Gastrocnemius medialis (tissue), 4 donors: ENCODE data around the gene FAM168A. TPM values are rescaled to one million over a fixed set of nuclear protein-coding genes. Genes with fewer than 3 reads are reported as not detected.
A peak's percentile ranks its signal among the peaks of the same experiment; 100 is the strongest.

ENCODE experiments used
- ATAC-seq, 2 donors: fragments of 150-250 bp; one replicate each; pipeline ENCODE4 v1.9.1; 2016
- DNase-seq, 2 donors: peaks; one replicate each; pipeline ENCODE4 v3.0.0-alpha.2; 2019
- H3K27ac ChIP-seq, 4 donors: fragments of 200-600 bp; sonication (generic); 1 replicate in 1 of 4; 2 replicates in 3 of 4; pipeline ENCODE4 v1.5.1; 2016 to 2018; ENCODE audit warnings: mild to moderate bottlenecking in 2 of 4, moderate library complexity in 1 of 4
- H3K27me3 ChIP-seq, 3 donors: fragments of 200-600 bp; sonication (generic) in 2 of 3; 1 replicate in 1 of 3; 2 replicates in 2 of 3; pipeline versions ENCODE4 v1.5.1 to v1.6.0; 2016 to 2019; ENCODE audit warnings: mild to moderate bottlenecking in 1 of 3, moderate library complexity in 1 of 3
- H3K36me3 ChIP-seq, 2 donors: fragments of 200-600 bp; sonication (generic) in 1 of 2; one replicate each; pipeline ENCODE4 v1.5.1; 2017 to 2018
- H3K4me1 ChIP-seq, 2 donors: fragments of 200-600 bp; sonication (generic) in 1 of 2; one replicate each; pipeline ENCODE4 v1.5.1; 2016 to 2017; ENCODE audit warnings: mild to moderate bottlenecking in 2 of 2
- H3K4me3 ChIP-seq, 4 donors: fragments of 200-600 bp; sonication (generic) in 3 of 4; 1 replicate in 1 of 4; 2 replicates in 3 of 4; pipeline ENCODE4 v1.5.1; 2016 to 2019; ENCODE audit warnings: mild to moderate bottlenecking in 2 of 4
- H3K9me3 ChIP-seq, 3 donors: fragments of 200-600 bp; sonication (generic) in 2 of 3; 1 replicate in 1 of 3; 2 replicates in 2 of 3; pipeline ENCODE4 v1.5.1; 2016 to 2019
- POLR2A ChIP-seq, 2 donors: fragments of 450-650 bp; IDR thresholded peaks; one replicate each; pipeline ENCODE4 v1.6.1; 2017; ENCODE audit warnings: antibody characterized with exemption in 2 of 2, mild to moderate bottlenecking in 2 of 2, moderate library complexity in 2 of 2
- in situ Hi-C, 4 donors: fragments of 200-750 bp; cut with MboI; loops; one replicate each; pipeline versions ENCODE4 v1.15.0 to v1.8.0; 2017; ENCODE audit warnings: low sequenced_read_pairs in 4 of 4
- intact Hi-C: fragments of 100-400 bp; cut with DNase I; formaldehyde crosslinking; loops from one replicate; pipeline ENCODE4 v1.15.1; 2023; ENCODE audit warnings: low total_unique reads
- total RNA-seq, 4 donors: library from RNA; depleted of rRNA; stranded (reverse); fragments of >200 nt; gene quantifications; one replicate each; pipeline versions ENCODE4 v1.1.0 to v1.2.3, GENCODE V29; 2016
- TF ChIP-seq, protein P1 (sequence below), 5 experiments: fragments of 450-650 bp in 3 of 5; fragments of 200-600 bp in 2 of 5; sonication (generic) in 2 of 5; IDR thresholded peaks in 4 of 5; conservative IDR thresholded peaks in 1 of 5; 1 replicate in 4 of 5; 2 replicates in 1 of 5; pipeline ENCODE4 v1.5.1; 2016 to 2019; ENCODE audit warnings: antibody characterized with exemption in 5 of 5, mild to moderate bottlenecking in 3 of 5, moderate library complexity in 3 of 5

Gene FAM168A
- total RNA-seq, 4 donors from 2014 or later = 15.9 to 29.3 (median 21.4) TPM

DNA sequence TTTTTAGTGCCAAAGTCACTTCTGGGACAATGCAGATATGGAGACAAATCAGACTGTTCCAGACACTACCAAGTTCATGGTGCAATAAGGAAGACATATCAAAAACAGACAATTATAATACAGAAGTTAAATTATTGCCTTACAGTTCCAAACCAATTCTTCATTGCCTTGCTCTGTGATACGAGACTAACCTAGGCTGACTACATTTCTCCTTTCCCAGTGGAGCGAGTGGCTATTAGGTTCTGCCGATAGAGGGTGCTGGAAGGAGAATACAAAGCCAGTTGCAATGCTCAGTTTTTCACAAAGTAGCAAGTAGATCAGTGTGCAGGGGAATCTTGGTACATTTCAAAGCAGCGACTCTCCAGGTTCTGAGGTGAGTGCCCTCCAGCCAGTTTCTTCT, 67.8 kb downstream of the FAM168A start:
- no peak for TF ChIP-seq POLR2A (IDR thresholded peaks at IDR 0.05)
- TF ChIP-seq, protein P1, sequence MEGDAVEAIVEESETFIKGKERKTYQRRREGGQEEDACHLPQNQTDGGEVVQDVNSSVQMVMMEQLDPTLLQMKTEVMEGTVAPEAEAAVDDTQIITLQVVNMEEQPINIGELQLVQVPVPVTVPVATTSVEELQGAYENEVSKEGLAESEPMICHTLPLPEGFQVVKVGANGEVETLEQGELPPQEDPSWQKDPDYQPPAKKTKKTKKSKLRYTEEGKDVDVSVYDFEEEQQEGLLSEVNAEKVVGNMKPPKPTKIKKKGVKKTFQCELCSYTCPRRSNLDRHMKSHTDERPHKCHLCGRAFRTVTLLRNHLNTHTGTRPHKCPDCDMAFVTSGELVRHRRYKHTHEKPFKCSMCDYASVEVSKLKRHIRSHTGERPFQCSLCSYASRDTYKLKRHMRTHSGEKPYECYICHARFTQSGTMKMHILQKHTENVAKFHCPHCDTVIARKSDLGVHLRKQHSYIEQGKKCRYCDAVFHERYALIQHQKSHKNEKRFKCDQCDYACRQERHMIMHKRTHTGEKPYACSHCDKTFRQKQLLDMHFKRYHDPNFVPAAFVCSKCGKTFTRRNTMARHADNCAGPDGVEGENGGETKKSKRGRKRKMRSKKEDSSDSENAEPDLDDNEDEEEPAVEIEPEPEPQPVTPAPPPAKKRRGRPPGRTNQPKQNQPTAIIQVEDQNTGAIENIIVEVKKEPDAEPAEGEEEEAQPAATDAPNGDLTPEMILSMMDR (IDR thresholded peaks at IDR 0.05 in 4 of 5, conservative IDR thresholded peaks at IDR 0.05 in 1 of 5) = no peak
- no peaks in the 10 kb centered on the region for H3K27me3 ChIP-seq
- ATAC-seq (peak in 1 of 2 donors; percentile 37), DNase-seq (no peak)
- H3K4me1 ChIP-seq = peaks cover 16 to 42% of the 10 kb centered on the region in 2 donors
- no peak overlapping the region for H3K4me3 ChIP-seq
- no peaks in the 10 kb centered on the region for H3K36me3 ChIP-seq
- no peaks in the 10 kb centered on the region for H3K9me3 ChIP-seq
- H3K27ac ChIP-seq = no peak overlapping the region
- in situ Hi-C loops (no loop called here), intact Hi-C loops (no loop called here)

DNA sequence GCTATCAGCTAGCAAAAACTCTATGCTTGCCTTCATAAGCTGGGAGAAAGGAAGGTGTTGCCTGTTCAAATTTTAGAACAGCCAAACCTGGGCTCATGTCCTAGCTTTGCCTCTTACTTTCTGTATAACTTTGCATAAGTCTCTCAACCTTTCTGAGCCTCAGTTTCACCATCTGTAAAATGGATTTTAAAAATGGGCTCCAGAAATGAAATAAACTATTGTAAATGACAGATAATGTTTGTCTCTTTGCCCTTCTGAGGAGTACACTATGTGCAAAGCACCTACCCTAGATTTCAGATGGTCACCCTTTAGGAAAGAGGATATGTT, 68.7 kb downstream of the FAM168A start:
- peak overlapping the region in 1 of 4 donors; percentile 22 for H3K27ac ChIP-seq
- no peak overlapping the region for H3K4me3 ChIP-seq
- H3K4me1 ChIP-seq = peaks cover 16 to 42% of the 10 kb centered on the region in 2 donors

DNA sequence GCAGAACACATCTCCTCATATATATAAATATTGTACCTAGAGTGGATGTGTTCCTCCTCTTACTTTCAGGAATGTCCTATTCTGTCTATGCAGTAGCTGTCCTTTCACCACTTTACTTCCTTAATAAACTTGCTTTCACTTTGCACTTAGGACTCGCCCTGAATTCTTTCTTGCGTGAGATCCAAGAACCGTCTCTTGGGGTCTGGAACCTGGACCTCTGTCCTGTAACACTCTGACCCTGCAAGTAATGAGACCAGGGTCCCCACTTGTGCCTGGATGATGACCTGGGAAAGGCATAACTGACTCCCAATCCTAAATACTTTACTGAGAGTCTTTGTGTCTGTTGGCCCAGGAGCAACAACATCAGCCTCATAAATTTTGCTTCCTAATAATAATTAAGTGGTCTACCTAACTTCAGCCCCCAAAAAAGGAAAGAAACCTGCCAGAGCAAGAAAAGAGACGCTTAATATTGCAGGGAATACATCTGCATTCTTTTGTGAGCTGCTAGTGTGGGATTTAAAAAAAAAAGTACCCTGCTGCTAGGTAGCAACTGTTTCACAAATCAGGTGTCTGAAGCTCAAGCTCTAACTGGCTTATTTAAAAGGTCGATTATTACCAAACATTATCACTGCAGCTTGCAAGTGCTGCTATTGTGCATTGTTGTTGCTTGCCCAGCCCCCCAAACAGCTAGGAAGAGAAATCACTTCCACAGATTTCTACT, 69.3 kb downstream of the FAM168A start:
- Histone ChIP-seq H3K36me3 (no peaks in the 10 kb centered on the region), H3K4me1 (peaks cover 16 to 42% of the 10 kb centered on the region in 2 donors), H3K4me3 (peak overlapping the region in 3 of 4 donors; percentile 13 to 29 (median 22)), H3K9me3 (no peaks in the 10 kb centered on the region), H3K27me3 (no peaks in the 10 kb centered on the region), H3K27ac (peak overlapping the region; percentile 1 to 22 (median 13))
- DNase-seq (no peak), ATAC-seq (no peak)
- TF ChIP-seq POLR2A (IDR thresholded peaks at IDR 0.05) = no peak
- TF ChIP-seq, protein P1 (IDR thresholded peaks at IDR 0.05 in 4 of 5, conservative IDR thresholded peaks at IDR 0.05 in 1 of 5) = no peak
- intact Hi-C loops = no loop called here
- in situ Hi-C loops = no loop called here

More for the DNA sequence above, 68.7 kb downstream of the FAM168A start:
- Histone ChIP-seq H3K9me3 (no peaks in the 10 kb centered on the region), H3K27me3 (no peaks in the 10 kb centered on the region), H3K36me3 (no peaks in the 10 kb centered on the region)
- TF ChIP-seq, protein P1 (IDR thresholded peaks at IDR 0.05 in 4 of 5, conservative IDR thresholded peaks at IDR 0.05 in 1 of 5) = no peak
- TF ChIP-seq POLR2A (IDR thresholded peaks at IDR 0.05) = no peak
- DNase-seq = no peak
- ATAC-seq = no peak
- intact Hi-C loops (no loop called here), in situ Hi-C loops (no loop called here)

DNA sequence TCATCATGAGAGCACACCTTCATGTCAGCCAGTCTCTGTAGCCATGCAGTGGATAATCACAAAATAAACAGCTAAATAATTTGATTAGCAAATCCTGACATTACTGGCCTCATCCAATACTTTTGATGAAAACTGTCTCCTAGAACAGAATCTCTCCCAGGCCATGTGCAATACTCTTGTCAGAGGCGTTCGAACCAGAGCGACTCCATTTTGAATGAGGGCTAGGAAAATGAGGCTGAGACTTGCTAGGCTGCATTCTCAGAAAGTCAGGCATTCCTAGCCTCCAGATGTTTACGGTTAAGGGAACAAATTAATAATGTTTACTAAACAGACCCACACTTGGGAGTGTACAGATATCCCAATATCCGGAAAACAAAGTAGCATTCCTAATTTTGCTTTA, 69.9 kb downstream of the FAM168A start:
- H3K27ac ChIP-seq = no peak overlapping the region
- no peaks in the 10 kb centered on the region for H3K36me3 ChIP-seq
- no peaks in the 10 kb centered on the region for H3K9me3 ChIP-seq
- ATAC-seq (no peak), DNase-seq (no peak)
- TF ChIP-seq POLR2A (IDR thresholded peaks at IDR 0.05) = no peak
- TF ChIP-seq, protein P1 (IDR thresholded peaks at IDR 0.05 in 4 of 5, conservative IDR thresholded peaks at IDR 0.05 in 1 of 5) = no peak
- H3K4me3 ChIP-seq = peak overlapping the region in 1 of 4 donors; percentile 29
- peaks cover 16 to 42% of the 10 kb centered on the region in 2 donors for H3K4me1 ChIP-seq
- H3K27me3 ChIP-seq = no peaks in the 10 kb centered on the region
- in situ Hi-C loops = no loop called here
- intact Hi-C loops = no loop called here
